Testis (tissue), 3 donors: Measurements from ENCODE around the gene GALT. TPM values are rescaled to one million over a fixed set of nuclear protein-coding genes. Genes with fewer than 3 reads are reported as not detected.
A peak's percentile ranks its signal among the peaks of the same experiment; 100 is the strongest.

Experiments used
- DNase-seq: peaks from one replicate; pipeline ENCODE4 v3.0.0-alpha.2; 2019
- H3K27ac ChIP-seq, 2 donors: fragments of 200-600 bp; sonication (generic); one replicate each; pipeline ENCODE4 v1.5.1; 2019
- H3K27me3 ChIP-seq: fragments of 200-600 bp; sonication (generic); one replicate; pipeline ENCODE4 v1.5.1; 2019
- H3K36me3 ChIP-seq: fragments of 200-600 bp; sonication (generic); one replicate; pipeline ENCODE4 v1.5.1; 2017; ENCODE audit warnings: low read depth; ENCODE audit errors: missing control alignments
- H3K4me1 ChIP-seq: fragments of 200-600 bp; sonication (generic); one replicate; pipeline ENCODE4 v1.5.1; 2019
- H3K4me3 ChIP-seq, 2 donors: fragments of 200-600 bp; sonication (generic); one replicate each; pipeline ENCODE4 v1.5.1; 2017 to 2019
- H3K9me3 ChIP-seq: fragments of 200-600 bp; sonication (generic); one replicate; pipeline ENCODE4 v1.5.1; 2017
- POLR2A ChIP-seq: fragments of 450-650 bp; IDR thresholded peaks from one replicate; pipeline ENCODE4 v1.6.1; 2017; ENCODE audit warnings: antibody characterized with exemption, mild to moderate bottlenecking, moderate library complexity
- WGBS, 2 donors: methylation state at CpG; one replicate each; pipeline ENCODE4 v1.1.5; 2018; 5-methylcytosine and 5-hydroxymethylcytosine counted together
- intact Hi-C: fragments of 100-400 bp; cut with DNase I; formaldehyde crosslinking; loops from one replicate; pipeline ENCODE4 v1.15.1; 2023; ENCODE audit warnings: low total_unique reads
- polyA plus RNA-seq: library from polyadenylated mRNA; stranded (reverse); fragments of 350-450 nt; fragmentation: Illumina TruSeq; extraction: RNeasy Lipid Tissue Mini Kit (QIAGEN cat#74804); gene quantifications from one replicate; pipeline ENCODE4 v1.2.3, GENCODE V29; 2014; ENCODE audit warnings: low read depth, low replicate concordance; ENCODE audit not compliant: insufficient read depth
- total RNA-seq, 2 donors: library from RNA; depleted of rRNA; stranded (reverse); fragments of >200 nt; gene quantifications; one replicate each; pipeline ENCODE4 v1.2.3, GENCODE V29; 2016
- TF ChIP-seq, protein P1 (sequence below), 3 experiments: fragments of 450-650 bp in 2 of 3; fragments of 200-600 bp in 1 of 3; sonication (generic) in 1 of 3; IDR thresholded peaks; one replicate each; pipeline ENCODE4 v1.5.1; 2016 to 2019; ENCODE audit warnings: antibody characterized with exemption in 3 of 3, mild to moderate bottlenecking in 2 of 3, moderate library complexity in 1 of 3

The GALT gene
- total and polyA plus RNA-seq, 3 donors from 2014 or later = 25.9 to 55.6 (median 46.1) TPM

DNA sequence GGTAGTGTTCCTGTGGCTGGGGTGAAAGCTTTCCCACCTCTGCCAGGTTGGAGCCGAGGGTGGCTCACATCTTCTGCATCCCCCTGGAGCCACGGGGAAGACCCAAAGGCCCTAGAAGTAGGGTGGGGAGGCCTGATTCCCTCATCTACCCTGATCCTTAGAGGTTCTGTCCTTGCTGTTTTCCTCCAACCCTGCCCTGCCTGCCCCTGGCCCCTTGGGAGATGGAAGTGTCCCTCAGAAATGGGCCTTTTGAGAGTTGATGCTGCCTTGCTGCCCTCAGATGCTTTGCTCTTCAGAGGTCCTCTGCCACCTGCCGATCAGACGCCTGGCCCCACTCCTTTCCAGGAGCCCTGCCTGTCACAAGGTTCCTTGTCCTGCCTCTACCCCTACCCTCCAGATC, 38.3 kb downstream of the GALT start:
- H3K27ac ChIP-seq = no peak overlapping the region
- 94 to 98% methylated on average over 4 of the region's 4 CpGs for WGBS, 2 donors
- intact Hi-C loops = no loop called here
- H3K36me3 ChIP-seq = no peaks in the 10 kb centered on the region
- no peaks in the 10 kb centered on the region for H3K27me3 ChIP-seq
- H3K9me3 ChIP-seq = no peaks in the 10 kb centered on the region
- H3K4me3 ChIP-seq = no peak overlapping the region
- H3K4me1 ChIP-seq = no peaks in the 10 kb centered on the region
- no peak for TF ChIP-seq POLR2A
- TF ChIP-seq, protein P1, sequence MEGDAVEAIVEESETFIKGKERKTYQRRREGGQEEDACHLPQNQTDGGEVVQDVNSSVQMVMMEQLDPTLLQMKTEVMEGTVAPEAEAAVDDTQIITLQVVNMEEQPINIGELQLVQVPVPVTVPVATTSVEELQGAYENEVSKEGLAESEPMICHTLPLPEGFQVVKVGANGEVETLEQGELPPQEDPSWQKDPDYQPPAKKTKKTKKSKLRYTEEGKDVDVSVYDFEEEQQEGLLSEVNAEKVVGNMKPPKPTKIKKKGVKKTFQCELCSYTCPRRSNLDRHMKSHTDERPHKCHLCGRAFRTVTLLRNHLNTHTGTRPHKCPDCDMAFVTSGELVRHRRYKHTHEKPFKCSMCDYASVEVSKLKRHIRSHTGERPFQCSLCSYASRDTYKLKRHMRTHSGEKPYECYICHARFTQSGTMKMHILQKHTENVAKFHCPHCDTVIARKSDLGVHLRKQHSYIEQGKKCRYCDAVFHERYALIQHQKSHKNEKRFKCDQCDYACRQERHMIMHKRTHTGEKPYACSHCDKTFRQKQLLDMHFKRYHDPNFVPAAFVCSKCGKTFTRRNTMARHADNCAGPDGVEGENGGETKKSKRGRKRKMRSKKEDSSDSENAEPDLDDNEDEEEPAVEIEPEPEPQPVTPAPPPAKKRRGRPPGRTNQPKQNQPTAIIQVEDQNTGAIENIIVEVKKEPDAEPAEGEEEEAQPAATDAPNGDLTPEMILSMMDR (IDR thresholded peaks at IDR 0.05) = no peak
- no peak for DNase-seq

DNA sequence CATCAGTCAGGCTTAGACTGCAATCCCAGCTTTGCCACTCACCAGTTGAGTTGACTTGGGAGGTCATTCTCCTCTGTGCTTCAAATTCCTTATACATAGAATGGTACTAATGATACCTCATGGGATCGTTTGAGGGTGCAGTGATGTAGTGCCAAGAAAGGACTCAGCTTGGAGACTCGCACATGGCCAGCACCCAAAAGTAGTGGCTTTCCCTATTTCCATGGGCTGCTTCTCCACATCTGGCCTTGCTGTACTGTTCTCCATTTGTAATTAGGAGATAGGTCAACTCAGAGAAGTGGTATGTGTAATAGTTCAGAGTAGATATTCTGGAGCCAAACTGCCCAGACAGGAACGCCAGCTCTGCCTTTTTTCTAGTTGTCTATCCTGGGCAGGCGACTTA, 39.1 kb downstream of the GALT start:
- no peak for TF ChIP-seq POLR2A
- TF ChIP-seq, protein P1 (IDR thresholded peaks at IDR 0.05) = no peak
- H3K4me3 ChIP-seq = no peak overlapping the region
- no peaks in the 10 kb centered on the region for H3K27me3 ChIP-seq
- H3K9me3 ChIP-seq = no peaks in the 10 kb centered on the region
- H3K27ac ChIP-seq = no peak overlapping the region
- DNase-seq = no peak
- H3K4me1 ChIP-seq = no peaks in the 10 kb centered on the region
- no peaks in the 10 kb centered on the region for H3K36me3 ChIP-seq
- intact Hi-C loops = no loop called here
- 77 to 83% methylated on average over 4 of the region's 4 CpGs for WGBS, 2 donors

DNA sequence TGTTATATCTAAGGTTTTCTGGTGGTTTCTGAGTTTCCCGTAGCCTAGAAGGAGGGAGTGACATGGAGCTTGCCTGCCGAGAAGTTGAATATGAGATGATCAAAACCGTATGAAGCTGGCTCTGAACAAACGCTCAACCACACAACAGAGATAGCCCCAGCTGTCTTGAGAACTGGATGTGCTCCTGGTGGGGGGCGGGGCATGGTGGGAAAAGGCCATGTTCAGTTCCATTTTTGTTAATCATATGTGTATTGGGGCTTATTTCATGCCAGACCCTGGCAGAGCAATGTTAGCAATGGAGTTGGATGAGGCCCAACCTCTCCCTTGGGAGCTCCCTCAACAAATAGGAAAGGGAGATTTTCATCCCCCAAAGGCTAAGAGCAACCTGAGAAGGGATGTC, 39.8 kb downstream of the GALT start:
- 51 to 62% methylated on average over 5 of the region's 5 CpGs for WGBS, 2 donors
- H3K27ac ChIP-seq = no peak overlapping the region
- no peak overlapping the region for H3K4me3 ChIP-seq
- peak; percentile 35 for DNase-seq
- H3K9me3 ChIP-seq = no peaks in the 10 kb centered on the region
- H3K36me3 ChIP-seq = no peaks in the 10 kb centered on the region
- H3K4me1 ChIP-seq = no peaks in the 10 kb centered on the region
- TF ChIP-seq, protein P1 (IDR thresholded peaks at IDR 0.05) = no peak
- no peak for TF ChIP-seq POLR2A
- no peaks in the 10 kb centered on the region for H3K27me3 ChIP-seq
- intact Hi-C loops = no loop called here

DNA sequence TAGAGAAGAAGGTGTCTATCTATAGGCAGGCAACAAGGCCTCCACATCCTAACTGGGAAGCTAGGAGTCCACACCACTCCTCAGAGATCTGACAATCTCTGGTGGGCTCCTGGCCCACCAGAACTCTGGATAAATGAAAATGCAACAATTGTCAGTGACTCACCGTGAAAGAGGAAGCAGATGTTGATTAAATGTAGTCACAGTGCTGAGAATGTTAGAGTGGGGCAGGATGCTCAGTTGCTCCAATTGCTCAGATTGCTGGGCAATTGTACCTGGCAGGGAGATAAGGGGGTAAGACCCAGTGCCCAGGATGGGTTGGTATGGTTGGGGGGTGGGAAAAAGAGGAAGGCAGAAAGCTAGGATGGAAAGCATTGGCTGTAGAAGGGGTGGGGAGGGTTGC, 40.3 kb downstream of the GALT start:
- WGBS, 2 donors = 70 to 82% methylated on average over 1 of the region's 1 CpG
- no peak for DNase-seq
- no peak for TF ChIP-seq POLR2A
- TF ChIP-seq, protein P1 (IDR thresholded peaks at IDR 0.05) = no peak

DNA sequence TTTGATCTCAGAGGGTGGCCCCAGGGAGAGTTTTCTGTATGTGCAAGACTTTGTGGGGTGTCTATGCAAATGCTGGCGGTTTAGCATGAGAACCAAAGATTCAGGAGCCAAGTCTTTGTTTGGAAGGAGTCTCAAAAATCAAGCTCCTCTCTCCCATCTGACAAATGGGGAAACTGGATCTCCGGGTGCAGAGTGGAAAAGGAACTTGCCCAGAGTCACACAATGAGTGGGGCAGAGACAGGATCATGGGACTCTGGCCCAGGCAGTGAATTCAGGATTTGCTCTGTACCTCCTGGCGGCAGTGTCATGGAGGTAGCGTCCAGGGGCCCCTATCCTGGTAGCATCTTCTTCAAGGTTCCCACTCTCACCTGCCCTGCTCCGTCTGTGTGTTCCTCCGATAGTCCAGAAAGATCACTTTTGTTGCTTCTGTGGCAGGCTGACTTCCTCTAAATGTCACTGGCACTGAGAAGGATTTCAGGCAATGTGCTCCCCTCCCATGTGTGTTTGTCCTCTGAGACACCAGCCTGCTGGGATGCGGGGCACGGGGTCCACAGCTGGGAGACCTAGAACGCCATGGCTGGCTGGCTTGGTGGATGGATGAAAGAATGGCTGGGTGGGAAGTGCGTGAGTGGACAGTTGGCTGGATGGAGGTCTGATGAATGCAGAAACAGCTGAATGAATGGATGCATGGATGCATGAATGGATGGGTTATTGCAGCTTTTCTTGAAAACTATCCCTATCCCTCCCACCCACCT, 41.0 kb downstream of the GALT start:
- intact Hi-C loops = no loop called here
- Histone ChIP-seq H3K36me3 (no peaks in the 10 kb centered on the region), H3K27me3 (no peaks in the 10 kb centered on the region), H3K4me1 (no peaks in the 10 kb centered on the region), H3K4me3 (no peak overlapping the region), H3K9me3 (no peaks in the 10 kb centered on the region), H3K27ac (no peak overlapping the region)
- no peak for TF ChIP-seq POLR2A
- TF ChIP-seq, protein P1 (IDR thresholded peaks at IDR 0.05) = no peak
- no peak for DNase-seq
- WGBS, 2 donors = 83 to 92% methylated on average over 10 of the region's 10 CpGs

More for the DNA sequence above, 40.3 kb downstream of the GALT start:
- intact Hi-C loops = no loop called here
- H3K9me3 ChIP-seq = no peaks in the 10 kb centered on the region
- H3K27ac ChIP-seq = no peak overlapping the region
- no peaks in the 10 kb centered on the region for H3K36me3 ChIP-seq
- H3K4me1 ChIP-seq = no peaks in the 10 kb centered on the region
- no peaks in the 10 kb centered on the region for H3K27me3 ChIP-seq
- H3K4me3 ChIP-seq = no peak overlapping the region
